Fibroblast of lung (primary cell): ENCODE measurements around the gene RTKN. TPM values are rescaled to one million over a fixed set of nuclear protein-coding genes. Genes with fewer than 3 reads are reported as not detected.
"Not testable (repeated sequence)": the region's sequence is repeated elsewhere in the genome, so short reads cannot be mapped to it uniquely, and the experiment has no call there.

ENCODE experiments used
- DNase-seq, 2 donors: peaks; one replicate each; pipeline versions ENCODE4 v3.0.0 to v3.0.0-alpha.2; 2010; ENCODE audit warnings: low read depth in 2 of 2
- H2AFZ ChIP-seq: 2 replicates; pipeline ENCODE4 v1.5.1; 2012; ENCODE audit warnings: low read length, control low read depth, inconsistent platforms
- H3K27ac ChIP-seq: 2 replicates; pipeline ENCODE4 v1.5.1; 2011; ENCODE audit warnings: low read length, control low read depth; ENCODE audit not compliant: insufficient read depth
- H3K27me3 ChIP-seq: 2 replicates; pipeline ENCODE4 v1.5.1; 2011; ENCODE audit warnings: mild to moderate bottlenecking, low read length; ENCODE audit not compliant: control insufficient read depth, insufficient read depth
- H3K36me3 ChIP-seq: 2 replicates; pipeline ENCODE4 v1.5.1; 2011; ENCODE audit warnings: low read length; ENCODE audit not compliant: control insufficient read depth, insufficient read depth
- H3K4me1 ChIP-seq: 2 replicates; pipeline ENCODE4 v1.5.1; 2011; ENCODE audit warnings: low read length; ENCODE audit not compliant: control insufficient read depth, insufficient read depth; ENCODE audit errors: extremely low read depth
- H3K4me2 ChIP-seq: 2 replicates; pipeline ENCODE4 v1.5.1; 2011; ENCODE audit warnings: low read length, control low read depth; ENCODE audit not compliant: insufficient read depth; ENCODE audit errors: extremely low read depth
- H3K4me3 ChIP-seq, 4 experiments: fragments of 200-600 bp in 1 of 4; sonication (generic) in 1 of 4; replicated peaks in 1 of 4; 2 replicates each; pipeline ENCODE4 v1.5.1; 2011 to 2016; ENCODE audit warnings: low read length in 4 of 4, low read depth in 3 of 4, mild to moderate bottlenecking in 3 of 4, control low read depth in 2 of 4, inconsistent platforms in 1 of 4, mixed read lengths in 1 of 4; ENCODE audit not compliant: insufficient read depth in 1 of 4; ENCODE audit errors: control extremely low read depth in 1 of 4
- H3K79me2 ChIP-seq: 2 replicates; pipeline ENCODE4 v1.5.1; 2012; ENCODE audit warnings: mild to moderate bottlenecking, low read length, inconsistent platforms; ENCODE audit not compliant: control insufficient read depth, insufficient read depth
- H3K9ac ChIP-seq: 2 replicates; pipeline ENCODE4 v1.5.1; 2011; ENCODE audit warnings: mild to moderate bottlenecking, low read length, control low read depth; ENCODE audit not compliant: insufficient read depth
- H3K9me3 ChIP-seq: 2 replicates; pipeline ENCODE4 v1.5.1; 2012; ENCODE audit warnings: low read depth, low read length; ENCODE audit not compliant: control insufficient read depth, insufficient read depth
- H4K20me1 ChIP-seq: 2 replicates; pipeline ENCODE4 v1.5.1; 2011; ENCODE audit warnings: low read length; ENCODE audit not compliant: control insufficient read depth, insufficient read depth; ENCODE audit errors: extremely low read depth
- CTCF ChIP-seq, 2 donors: IDR thresholded peaks in 1 of 2; conservative IDR thresholded peaks in 1 of 2; 1 replicate in 1 of 2; 2 replicates in 1 of 2; pipeline ENCODE4 v1.5.1; 2011 to 2012; ENCODE audit warnings: low read length in 2 of 2, control low read depth in 1 of 2, inconsistent platforms in 1 of 2, low read depth in 1 of 2, mild to moderate bottlenecking in 1 of 2
- EZH2 ChIP-seq: IDR thresholded peaks from 2 replicates; pipeline ENCODE4 v1.5.1; 2012; ENCODE audit warnings: low read length, control low read depth, mild to moderate bottlenecking; ENCODE audit errors: missing control alignments
- polyA plus RNA-seq, 2 donors: library from polyadenylated mRNA; depleted of rRNA in 1 of 2; stranded (reverse) in 1 of 2; unstranded in 1 of 2; fragments of >200 nt; gene quantifications; 2 replicates each; pipeline ENCODE4 v1.2.1, GENCODE V29; 2011 to 2012; ENCODE audit warnings: missing spikeins in 1 of 2
- total RNA-seq: library from RNA; depleted of rRNA; stranded (reverse); fragments of >200 nt; gene quantifications from 2 replicates; pipeline ENCODE4 v1.2.1, GENCODE V29; 2014

RTKN gene
- total and polyA plus RNA-seq, 2 donors (not counting 1 experiment from before 2014, with no cell fraction given), result 8.3 to 16.0 TPM

GRCh38 chr2:74471332-74472065, 29.8 kb upstream of the RTKN start:
- no peaks in the 10 kb centered on the region for H3K9me3 ChIP-seq
- peaks cover 10% of the 10 kb centered on the region for H3K36me3 ChIP-seq
- peak overlapping the region; percentile 92 for H3K4me2 ChIP-seq
- no peaks in the 10 kb centered on the region for H3K79me2 ChIP-seq
- H2AFZ ChIP-seq, result peak overlapping the region; percentile 1
- H3K27me3 ChIP-seq, result no peaks in the 10 kb centered on the region
- peak overlapping the region; percentile 71 for H3K27ac ChIP-seq
- H4K20me1 ChIP-seq, result no peaks in the 10 kb centered on the region
- H3K9ac ChIP-seq, result peak overlapping the region; percentile 76
- no peak for DNase-seq
- peak overlapping the region; percentile 42 to 89 (median 66) for H3K4me3 ChIP-seq
- no peak for TF ChIP-seq CTCF (conservative IDR thresholded peaks at IDR 0.05 in 1 of 2, IDR thresholded peaks at IDR 0.05 in 1 of 2; ENCODE audit: low read depth in 1 of 2, low read length in 2 of 2)
- no peak for TF ChIP-seq EZH2
- peaks cover 2% of the 10 kb centered on the region for H3K4me1 ChIP-seq

- not testable (repeated sequence) for H2AFZ ChIP-seq, H3K79me2 ChIP-seq, H3K4me1 ChIP-seq, H3K4me2 ChIP-seq, DNase-seq, H3K9ac ChIP-seq, H3K27ac ChIP-seq, H3K9me3 ChIP-seq, H3K27me3 ChIP-seq, H3K4me3 ChIP-seq, H4K20me1 ChIP-seq
- H3K36me3 ChIP-seq, result peaks cover 10% of the 10 kb centered on the region
Measured at GRCh38 chr2:74470742-74471141, 29.0 kb upstream of the RTKN start.

- H3K79me2 ChIP-seq, result peaks cover 10% of the 10 kb centered on the region
- H3K27me3 ChIP-seq, result no peaks in the 10 kb centered on the region
- H3K9me3 ChIP-seq, result no peaks in the 10 kb centered on the region
- peak overlapping the region; percentile 82 for H3K4me2 ChIP-seq
- H3K27ac ChIP-seq, result peak overlapping the region; percentile 71
- no peak for DNase-seq
- H4K20me1 ChIP-seq, result no peaks in the 10 kb centered on the region
- peaks cover 15% of the 10 kb centered on the region for H3K36me3 ChIP-seq
- no peak overlapping the region for H2AFZ ChIP-seq
- TF ChIP-seq CTCF (conservative IDR thresholded peaks at IDR 0.05 in 1 of 2, IDR thresholded peaks at IDR 0.05 in 1 of 2; ENCODE audit: low read depth in 1 of 2, low read length in 2 of 2) (no peak), EZH2 (no peak)
- H3K4me1 ChIP-seq, result peaks cover 4% of the 10 kb centered on the region
- H3K4me3 ChIP-seq, result peak overlapping the region; percentile 70 to 90 (median 74)
- peak overlapping the region; percentile 84 for H3K9ac ChIP-seq
Measured at GRCh38 chr2:74464406-74464805, 22.7 kb upstream of the RTKN start.
